IMR-90 (cell line): ENCODE measurements around the gene CFAP58. TPM values are rescaled to one million over a fixed set of nuclear protein-coding genes. Genes with fewer than 3 reads are reported as not detected.
A peak's percentile ranks its signal among the peaks of the same experiment; 100 is the strongest.

ENCODE experiments used
- ATAC-seq: fragments of 200-7000 bp; cut with Tn5 transposase; 2 replicates; pipeline ENCODE4 v1.9.1; 2020; ENCODE audit warnings: low read depth, mild to moderate bottlenecking, moderate library complexity
- BruUV-seq: library from RNA; stranded (reverse); fragments of 400-500 nt; replicated peaks from 2 replicates; lab custom pipeline; 2021; lab: Mats Ljungman, UMichigan
- CTCF ChIA-PET: fragments of 300-600 bp; formaldehyde crosslinking; extraction: SDS; loops from one replicate; lab custom pipeline; 2021; ENCODE audit warnings: antibody characterized with exemption; lab: Yijun Ruan, JAX
- POLR2A ChIA-PET: fragments of 300-600 bp; sonication (Branson Sonifier 250); formaldehyde crosslinking; loops from one replicate; lab custom pipeline; 2022; ENCODE audit warnings: antibody characterized with exemption; ENCODE audit not compliant: unreplicated experiment; lab: Charles Lee
- DNase-seq: peaks from one replicate; pipeline ENCODE4 v3.0.0; 2013
- H2AFZ ChIP-seq: replicated peaks from 2 replicates; pipeline ENCODE3; 2013; ENCODE audit warnings: low read length, mild to moderate bottlenecking; ENCODE audit not compliant: poor library complexity
- H2AK5ac ChIP-seq: 2 replicates; pipeline ENCODE4 v1.6.1; 2013; ENCODE audit warnings: low read depth, low read length, inconsistent platforms
- H2AK9ac ChIP-seq: replicated peaks from 2 replicates; pipeline ENCODE3; 2013; ENCODE audit warnings: mild to moderate bottlenecking, low read depth, low read length, moderate library complexity; ENCODE audit not compliant: poor library complexity
- H2BK120ac ChIP-seq: 2 replicates; pipeline ENCODE4 v1.6.1; 2013; ENCODE audit warnings: low read depth, low read length, inconsistent platforms
- H2BK15ac ChIP-seq: 3 replicates; pipeline ENCODE4 v1.6.1; 2013; ENCODE audit warnings: low read depth, low read length, inconsistent platforms
- H2BK20ac ChIP-seq: 2 replicates; pipeline ENCODE4 v1.6.1; 2013; ENCODE audit warnings: low read depth, mild to moderate bottlenecking, inconsistent platforms, low read length, moderate library complexity
- H2BK5ac ChIP-seq: 2 replicates; pipeline ENCODE4 v1.6.1; 2013; ENCODE audit warnings: mild to moderate bottlenecking, low read depth, low read length, inconsistent platforms; ENCODE audit not compliant: poor library complexity, severe bottlenecking
- H3K14ac ChIP-seq: replicated peaks from 2 replicates; pipeline ENCODE4 v1.6.1; 2013; ENCODE audit warnings: low read depth, low read length, inconsistent platforms
- H3K18ac ChIP-seq: 2 replicates; pipeline ENCODE4 v1.6.1; 2013; ENCODE audit warnings: low read depth, low read length, control low read depth
- H3K23ac ChIP-seq: 2 replicates; pipeline ENCODE4 v1.6.1; 2013; ENCODE audit warnings: low read depth, low read length, inconsistent platforms
- H3K27ac ChIP-seq: 2 replicates; pipeline ENCODE4 v1.5.1; 2013; ENCODE audit warnings: mild to moderate bottlenecking, control low read depth, low read length; ENCODE audit not compliant: insufficient read depth
- H3K27me3 ChIP-seq: 2 replicates; pipeline ENCODE4 v1.6.1; 2013; ENCODE audit warnings: low read length; ENCODE audit not compliant: control insufficient read depth, insufficient read depth
- H3K36me3 ChIP-seq: 2 replicates; pipeline ENCODE4 v1.6.1; 2013; ENCODE audit warnings: low read length, mixed read lengths; ENCODE audit not compliant: control insufficient read depth, insufficient read depth
- H3K4ac ChIP-seq: 2 replicates; pipeline ENCODE4 v1.6.1; 2013; ENCODE audit warnings: low read depth, low read length, inconsistent platforms
- H3K4me1 ChIP-seq: 2 replicates; pipeline ENCODE4 v1.6.1; 2013; ENCODE audit warnings: low read length, mixed read lengths; ENCODE audit not compliant: control insufficient read depth, insufficient read depth
- H3K4me2 ChIP-seq: 2 replicates; pipeline ENCODE4 v1.6.1; 2013; ENCODE audit warnings: low read depth, mild to moderate bottlenecking, control low read depth, low read length, moderate library complexity
- H3K4me3 ChIP-seq: 2 replicates; pipeline ENCODE4 v1.5.1; 2013; ENCODE audit warnings: low read depth, mild to moderate bottlenecking, control low read depth, low read length, moderate library complexity; ENCODE audit not compliant: insufficient read depth
- H3K56ac ChIP-seq: 2 replicates; pipeline ENCODE4 v1.6.1; 2013; ENCODE audit warnings: low read length, inconsistent platforms; ENCODE audit not compliant: insufficient read depth; ENCODE audit errors: extremely low read depth
- H3K79me1 ChIP-seq, 2 experiments: 2 replicates each; pipeline ENCODE4 v1.6.1; 2013; ENCODE audit warnings: low read length in 2 of 2, inconsistent platforms in 1 of 2, low read depth in 1 of 2
- H3K9ac ChIP-seq: 2 replicates; pipeline ENCODE4 v1.6.1; 2013; ENCODE audit warnings: low read depth, low read length, control low read depth
- H3K9me1 ChIP-seq: 2 replicates; pipeline ENCODE4 v1.6.1; 2013; ENCODE audit warnings: low read length, inconsistent platforms; ENCODE audit not compliant: insufficient read depth
- H3K9me3 ChIP-seq: 2 replicates; pipeline ENCODE4 v1.6.1; 2013; ENCODE audit warnings: low read length; ENCODE audit not compliant: control insufficient read depth, insufficient read depth
- H4K20me1 ChIP-seq: 2 replicates; pipeline ENCODE4 v1.6.1; 2013; ENCODE audit warnings: low read length, inconsistent platforms; ENCODE audit not compliant: insufficient read depth
- H4K5ac ChIP-seq: 2 replicates; pipeline ENCODE4 v1.6.1; 2013; ENCODE audit warnings: mild to moderate bottlenecking, low read depth, low read length, control low read depth
- H4K8ac ChIP-seq, 2 experiments: 2 replicates each; pipeline ENCODE4 v1.6.1; 2013; ENCODE audit warnings: low read depth in 2 of 2, low read length in 2 of 2, control low read depth in 1 of 2, inconsistent platforms in 1 of 2
- H4K91ac ChIP-seq: 2 replicates; pipeline ENCODE4 v1.6.1; 2013; ENCODE audit warnings: low read depth, low read length, inconsistent platforms; ENCODE audit not compliant: insufficient read depth
- BHLHE40 ChIP-seq: fragments of 150-350 bp; IDR thresholded peaks from 2 replicates; pipeline ENCODE4 v1.6.1; 2016; ENCODE audit warnings: mild to moderate bottlenecking, low read depth, low read length
- CEBPB ChIP-seq: IDR thresholded peaks from 2 replicates; pipeline ENCODE4 v1.6.1; 2012; ENCODE audit warnings: low read depth, low read length, improper control_type of control experiment
- CHD1 ChIP-seq: IDR thresholded peaks from 2 replicates; pipeline ENCODE4 v1.6.1; 2012; ENCODE audit warnings: low read depth, low read length, improper control_type of control experiment
- FOS ChIP-seq: fragments of 150-350 bp; IDR thresholded peaks from 2 replicates; pipeline ENCODE4 v1.6.1; 2016; ENCODE audit warnings: low read depth, low read length
- MAFK ChIP-seq: IDR thresholded peaks from 2 replicates; pipeline ENCODE4 v1.6.1; 2012; ENCODE audit warnings: low read depth, low read length, improper control_type of control experiment
- MAZ ChIP-seq: IDR thresholded peaks from 2 replicates; pipeline ENCODE4 v1.6.1; 2012; ENCODE audit warnings: low read depth, mild to moderate bottlenecking, low read length, improper control_type of control experiment, moderate library complexity, borderline replicate concordance
- MXI1 ChIP-seq: IDR thresholded peaks from 2 replicates; pipeline ENCODE4 v1.6.1; 2012; ENCODE audit warnings: low read depth, mild to moderate bottlenecking, low read length, moderate library complexity, borderline replicate concordance
- NFE2L2 ChIP-seq: fragments of 150-350 bp; IDR thresholded peaks from 2 replicates; pipeline ENCODE4 v1.6.1; 2016; ENCODE audit warnings: low read depth, mild to moderate bottlenecking, low read length
- POLR2A ChIP-seq: IDR thresholded peaks from 2 replicates; pipeline ENCODE4 v1.6.1; 2012; ENCODE audit warnings: mild to moderate bottlenecking, low read depth, low read length
- RAD21 ChIP-seq: IDR thresholded peaks from 2 replicates; pipeline ENCODE4 v1.6.1; 2012; ENCODE audit warnings: low read length, improper control_type of control experiment
- RCOR1 ChIP-seq: IDR thresholded peaks from 2 replicates; pipeline ENCODE4 v1.6.1; 2012; ENCODE audit warnings: mild to moderate bottlenecking, low read length, improper control_type of control experiment; ENCODE audit not compliant: insufficient replicate concordance
- RFX5 ChIP-seq: IDR thresholded peaks from 2 replicates; pipeline ENCODE4 v1.8.0; 2012; ENCODE audit warnings: low read depth, mild to moderate bottlenecking, low read length, moderate library complexity
- SMC3 ChIP-seq: fragments of 150-350 bp; IDR thresholded peaks from 2 replicates; pipeline ENCODE4 v1.6.1; 2016; ENCODE audit warnings: low read depth, mild to moderate bottlenecking, antibody characterized with exemption, low read length, moderate library complexity
- WGBS, 2 experiments: methylation state at CpG; one replicate each; pipeline versions ENCODE4 v1.1.5 to v1.1.7; 2013; ENCODE audit warnings: missing lambda C conversion rate in 2 of 2; ENCODE audit not compliant: insufficient read length in 1 of 2; ENCODE audit errors: extremely low coverage in 2 of 2; 5-methylcytosine and 5-hydroxymethylcytosine counted together
- dilution Hi-C: fragments of 300-500 bp; cut with HindIII; formaldehyde crosslinking; loops from one replicate; pipeline ENCODE4 v1.14.3; 2018; ENCODE audit warnings: low sequenced_read_pairs; ENCODE audit not compliant: unreplicated experiment
- in situ Hi-C: fragments of 300-500 bp; cut with MboI; formaldehyde crosslinking; loops from 3 replicates; pipeline ENCODE4 v1.14.3; 2019; ENCODE audit warnings: low sequenced_read_pairs, inconsistent platforms, mixed read lengths
- intact Hi-C: fragments of 100-400 bp; cut with micrococcal nuclease; formaldehyde crosslinking; loops from 2 replicates; pipeline ENCODE4 v1.10.0; 2022
- polyA plus RNA-seq, 3 experiments: library from polyadenylated mRNA; depleted of rRNA; stranded (reverse); fragments of >200 nt; gene quantifications; 2 replicates each; pipeline ENCODE4 v1.2.3, GENCODE V29; 2012; ENCODE audit warnings: low replicate concordance in 1 of 3
- total RNA-seq: library from RNA; depleted of rRNA; stranded (reverse); fragments of >200 nt; gene quantifications from 2 replicates; pipeline ENCODE4 v1.2.3, GENCODE V29; 2012
- TF ChIP-seq, protein P1 (sequence below): conservative IDR thresholded peaks from 2 replicates; pipeline ENCODE4 v1.5.1; 2012; ENCODE audit warnings: mild to moderate bottlenecking, low read depth, low read length, improper control_type of control experiment
- TF ChIP-seq, protein P2 (sequence below): fragments of 150-350 bp; IDR thresholded peaks from 2 replicates; pipeline ENCODE4 v1.6.1; 2016; ENCODE audit warnings: low read depth, mild to moderate bottlenecking, low read length, moderate library complexity, borderline replicate concordance
- TF ChIP-seq, protein P3 (sequence below): fragments of 150-350 bp; IDR thresholded peaks from 2 replicates; pipeline ENCODE4 v1.6.1; 2017; ENCODE audit warnings: mild to moderate bottlenecking, antibody characterized with exemption, low read length, low read depth

CFAP58 gene
- total and polyA plus RNA-seq, 2 of the 4 experiments (the other 2 are of a cell fraction): 0.36 to 0.72 TPM

DNA sequence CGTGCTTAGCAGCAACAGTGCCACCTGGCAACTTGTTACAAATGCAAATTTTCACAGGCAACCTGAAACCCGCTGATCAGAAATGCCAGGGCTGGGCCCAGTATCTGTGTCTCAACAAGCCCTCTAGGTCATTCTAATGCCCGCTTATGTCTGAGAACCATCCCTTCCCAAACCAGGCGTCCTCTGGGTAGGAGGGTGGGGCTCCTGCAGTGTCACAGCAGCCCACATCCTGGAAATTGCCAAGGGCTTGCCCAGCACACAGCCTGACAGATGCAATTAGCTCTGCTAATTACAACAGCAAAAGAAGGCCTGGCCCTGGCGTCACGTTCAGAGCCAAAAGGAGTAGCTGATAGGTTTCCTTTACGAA is 31.2 kb upstream of the CFAP58 start:
- TF ChIP-seq, protein P1, sequence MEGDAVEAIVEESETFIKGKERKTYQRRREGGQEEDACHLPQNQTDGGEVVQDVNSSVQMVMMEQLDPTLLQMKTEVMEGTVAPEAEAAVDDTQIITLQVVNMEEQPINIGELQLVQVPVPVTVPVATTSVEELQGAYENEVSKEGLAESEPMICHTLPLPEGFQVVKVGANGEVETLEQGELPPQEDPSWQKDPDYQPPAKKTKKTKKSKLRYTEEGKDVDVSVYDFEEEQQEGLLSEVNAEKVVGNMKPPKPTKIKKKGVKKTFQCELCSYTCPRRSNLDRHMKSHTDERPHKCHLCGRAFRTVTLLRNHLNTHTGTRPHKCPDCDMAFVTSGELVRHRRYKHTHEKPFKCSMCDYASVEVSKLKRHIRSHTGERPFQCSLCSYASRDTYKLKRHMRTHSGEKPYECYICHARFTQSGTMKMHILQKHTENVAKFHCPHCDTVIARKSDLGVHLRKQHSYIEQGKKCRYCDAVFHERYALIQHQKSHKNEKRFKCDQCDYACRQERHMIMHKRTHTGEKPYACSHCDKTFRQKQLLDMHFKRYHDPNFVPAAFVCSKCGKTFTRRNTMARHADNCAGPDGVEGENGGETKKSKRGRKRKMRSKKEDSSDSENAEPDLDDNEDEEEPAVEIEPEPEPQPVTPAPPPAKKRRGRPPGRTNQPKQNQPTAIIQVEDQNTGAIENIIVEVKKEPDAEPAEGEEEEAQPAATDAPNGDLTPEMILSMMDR: no peak
- no peak for TF ChIP-seq MAZ
- TF ChIP-seq CEBPB: no peak
- TF ChIP-seq RCOR1: no peak
- no peak for TF ChIP-seq MAFK
- no peak for TF ChIP-seq RFX5
- no peak for TF ChIP-seq SMC3
- TF ChIP-seq POLR2A: no peak
- no peak for TF ChIP-seq CHD1
- TF ChIP-seq MXI1: no peak
- no peak for TF ChIP-seq RAD21
- TF ChIP-seq FOS: no peak
- TF ChIP-seq NFE2L2: no peak
- TF ChIP-seq, protein P2, sequence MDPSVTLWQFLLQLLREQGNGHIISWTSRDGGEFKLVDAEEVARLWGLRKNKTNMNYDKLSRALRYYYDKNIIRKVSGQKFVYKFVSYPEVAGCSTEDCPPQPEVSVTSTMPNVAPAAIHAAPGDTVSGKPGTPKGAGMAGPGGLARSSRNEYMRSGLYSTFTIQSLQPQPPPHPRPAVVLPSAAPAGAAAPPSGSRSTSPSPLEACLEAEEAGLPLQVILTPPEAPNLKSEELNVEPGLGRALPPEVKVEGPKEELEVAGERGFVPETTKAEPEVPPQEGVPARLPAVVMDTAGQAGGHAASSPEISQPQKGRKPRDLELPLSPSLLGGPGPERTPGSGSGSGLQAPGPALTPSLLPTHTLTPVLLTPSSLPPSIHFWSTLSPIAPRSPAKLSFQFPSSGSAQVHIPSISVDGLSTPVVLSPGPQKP: no peak
- TF ChIP-seq, protein P3, sequence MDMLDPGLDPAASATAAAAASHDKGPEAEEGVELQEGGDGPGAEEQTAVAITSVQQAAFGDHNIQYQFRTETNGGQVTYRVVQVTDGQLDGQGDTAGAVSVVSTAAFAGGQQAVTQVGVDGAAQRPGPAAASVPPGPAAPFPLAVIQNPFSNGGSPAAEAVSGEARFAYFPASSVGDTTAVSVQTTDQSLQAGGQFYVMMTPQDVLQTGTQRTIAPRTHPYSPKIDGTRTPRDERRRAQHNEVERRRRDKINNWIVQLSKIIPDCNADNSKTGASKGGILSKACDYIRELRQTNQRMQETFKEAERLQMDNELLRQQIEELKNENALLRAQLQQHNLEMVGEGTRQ: no peak
- no peak for TF ChIP-seq BHLHE40
- ChIA-PET CTCF (interaction anchor here (0.8 kb wide), 1 partner anchor 8 kb away, joined by 3 read pairs; no protein-coding TSS in a partner anchor), POLR2A (no interaction called here)
- Histone ChIP-seq H2AK5ac (no peak overlapping the region), H2BK15ac (no peak overlapping the region), H4K91ac (no peak overlapping the region), H2BK20ac (no peak overlapping the region), H3K4me3 (no peak overlapping the region), H3K23ac (0 out of 2 replicates have a peak overlapping the region, but pooled peaks have one; percentile 16), H3K79me1 (peaks cover 4 to 91% of the 10 kb centered on the region in 2 experiments; a peak in 2 of 4 replicates), H3K27ac (no peak overlapping the region), H3K18ac (no peak overlapping the region), H3K9ac (no peak overlapping the region), H3K4ac (no peak overlapping the region), H3K36me3 (no peaks in the 10 kb centered on the region; the same call in 1 of the 2 replicates), H3K4me1 (peaks cover 45% of the 10 kb centered on the region), H2BK120ac (no peak overlapping the region), H4K5ac (no peak overlapping the region), H3K9me3 (no peaks in the 10 kb centered on the region), H3K27me3 (no peaks in the 10 kb centered on the region), H4K8ac (no peak overlapping the region), H3K9me1 (peaks cover 70% of the 10 kb centered on the region), H2AFZ (no peak overlapping the region), H3K4me2 (no peak overlapping the region), H3K56ac (no peak overlapping the region), H4K20me1 (peaks cover 99% of the 10 kb centered on the region), H2AK9ac (no peak overlapping the region), H3K14ac (no peak overlapping the region), H2BK5ac (no peak overlapping the region)
- ATAC-seq (no peak), DNase-seq (no peak)
- no TSS peak for BruUV-seq
- in situ Hi-C loops: no loop called here
- dilution Hi-C loops: no loop called here
- intact Hi-C loops: no loop called here
- 67% methylated on average over 1 of the region's 7 CpGs; no CpG with 5 or more reads in 1 of the 2 experiments for WGBS, 2 experiments
